Lower lobe of right lung (tissue), 2 donors: ENCODE measurements around the gene HMGB1. TPM values are rescaled to one million over a fixed set of nuclear protein-coding genes. Genes with fewer than 3 reads are reported as not detected.
A peak's percentile ranks its signal among the peaks of the same experiment; 100 is the strongest.

Experiments
- ATAC-seq, 2 donors: fragments of 200-7000 bp; cut with Tn5 transposase; one replicate each; pipeline ENCODE4 v1.9.1; 2020 to 2022; ENCODE audit warnings: mild to moderate bottlenecking in 2 of 2, moderate library complexity in 2 of 2
- DNase-seq: peaks from one replicate; pipeline ENCODE4 v3.0.0-alpha.2; 2020
- H3K27ac ChIP-seq: fragments of 200-600 bp; one replicate; pipeline ENCODE4 v1.8.0; 2022
- H3K27me3 ChIP-seq: fragments of 200-600 bp; one replicate; pipeline ENCODE4 v1.8.0; 2022; ENCODE audit warnings: low read depth
- H3K36me3 ChIP-seq: fragments of 200-600 bp; one replicate; pipeline ENCODE4 v1.8.0; 2022; ENCODE audit warnings: mild to moderate bottlenecking
- H3K4me1 ChIP-seq: fragments of 200-600 bp; one replicate; pipeline ENCODE4 v1.8.0; 2022
- H3K4me3 ChIP-seq: fragments of 200-600 bp; one replicate; pipeline ENCODE4 v1.8.0; 2022; ENCODE audit warnings: mild to moderate bottlenecking
- H3K9me3 ChIP-seq: fragments of 200-600 bp; one replicate; pipeline ENCODE4 v1.8.0; 2022
- CTCF ChIP-seq: fragments of 200-600 bp; IDR thresholded peaks from one replicate; pipeline ENCODE4 v1.8.0; 2022; ENCODE audit warnings: antibody characterized with exemption, mild to moderate bottlenecking
- intact Hi-C: fragments of 100-400 bp; cut with DNase I; formaldehyde crosslinking; loops from one replicate; pipeline ENCODE4 v1.11.0; 2022
- long read RNA-seq: library from polyadenylated mRNA; unstranded; transcript quantifications from one replicate; pipeline ENCODE4 v2.0.0, GENCODE V29; 2021
- total RNA-seq: library from RNA; stranded (reverse); fragmentation: NEBNext Ultra II Directional; extraction: Animal tissue kit (Norgen Biotek cat#: 25700); gene quantifications from one replicate; pipeline ENCODE4 v1.2.1, GENCODE V29; 2021
- donor health status: DM: no; HTN: yes; CAD: no; lungs with severe emphysema.

HMGB1 gene
- total RNA-seq: 221 TPM
- long read RNA-seq, full-length matches to known transcripts: 262 of 344 reads
- long read RNA-seq, partial matches to known transcripts: 59 of 344 reads
- long read RNA-seq, other reads (novel, unspliced or antisense): 23 of 344 reads

- Histone ChIP-seq H3K4me3 (peak within 1 kb of the TSS; percentile 76), H3K36me3 (peaks cover 23% of the 10 kb centered on the region), H3K4me1 (peaks cover 34% of the 10 kb centered on the region), H3K27ac (peak within 1 kb of the TSS; percentile 100), H3K9me3 (no peaks in the 10 kb centered on the region), H3K27me3 (no peaks in the 10 kb centered on the region)
- ATAC-seq (peak; percentile 97 to 98), DNase-seq (peak; percentile 99)
- no peak for TF ChIP-seq CTCF
- intact Hi-C loops: no loop called here
Measured at GRCh38 chr13:30465593-30466357, at the start of gene HMGB1. Gene HMGB1, minus strand, starts transcription at chr13:30465936. Its CDS starts 2,256 bp downstream, at chr13:30463680.

GRCh38 chr13:30510811-30511371 is 45.2 kb upstream of the HMGB1 start:
- no peak overlapping the region for H3K4me3 ChIP-seq
- no peak overlapping the region for H3K27ac ChIP-seq
- intact Hi-C loops: no loop called here
- H3K36me3 ChIP-seq: no peaks in the 10 kb centered on the region
- H3K4me1 ChIP-seq: no peaks in the 10 kb centered on the region
- TF ChIP-seq CTCF: no peak
- H3K9me3 ChIP-seq: no peaks in the 10 kb centered on the region
- no peak for ATAC-seq
- DNase-seq: no peak
- no peaks in the 10 kb centered on the region for H3K27me3 ChIP-seq

GRCh38 chr13:30510091-30510490 is 44.4 kb upstream of the HMGB1 start:
- Histone ChIP-seq H3K27me3 (no peaks in the 10 kb centered on the region), H3K4me1 (no peaks in the 10 kb centered on the region), H3K27ac (no peak overlapping the region), H3K9me3 (no peaks in the 10 kb centered on the region), H3K4me3 (no peak overlapping the region), H3K36me3 (no peaks in the 10 kb centered on the region)
- no peak for DNase-seq
- no peak for TF ChIP-seq CTCF
- intact Hi-C loops: no loop called here
- no peak for ATAC-seq

- Histone ChIP-seq H3K4me1 (no peaks in the 10 kb centered on the region), H3K36me3 (no peaks in the 10 kb centered on the region), H3K27me3 (no peaks in the 10 kb centered on the region), H3K4me3 (no peak overlapping the region), H3K27ac (no peak overlapping the region), H3K9me3 (no peaks in the 10 kb centered on the region)
- no peak for DNase-seq
- no peak for TF ChIP-seq CTCF
- ATAC-seq: no peak
- intact Hi-C loops: no loop called here
Measured at GRCh38 chr13:30509254-30510050, 43.7 kb upstream of the HMGB1 start.

- intact Hi-C loops: no loop called here
- Histone ChIP-seq H3K4me3 (no peak overlapping the region), H3K27me3 (no peaks in the 10 kb centered on the region), H3K4me1 (no peaks in the 10 kb centered on the region), H3K27ac (no peak overlapping the region), H3K9me3 (no peaks in the 10 kb centered on the region), H3K36me3 (no peaks in the 10 kb centered on the region)
- DNase-seq (no peak), ATAC-seq (no peak)
- TF ChIP-seq CTCF: no peak
Measured at GRCh38 chr13:30504081-30504480, 38.3 kb upstream of the HMGB1 start.
